ENCODE results near the gene LYSMD3.

GRCh38 chr5:90547072-90547536 is 17.7 kb upstream of the LYSMD3 start:
- TF ChIP-seq POLR2A (IDR thresholded peaks at IDR 0.05; ENCODE audit: low read depth, low read length) = no peak
- no peak for TF ChIP-seq TAF1 (IDR thresholded peaks at IDR 0.05; ENCODE audit: low read depth, low read length)

All from GM12891 (cell line).